K562 (cell line): ENCODE data around the gene LSM4. TPM values are rescaled to one million over a fixed set of nuclear protein-coding genes. Genes with fewer than 3 reads are reported as not detected.

Experiments
- CSDE1 ChIP-seq, 2 experiments: fragments of 450-650 bp; IDR thresholded peaks; 2 replicates each; pipeline ENCODE4 v1.6.1; 2016; ENCODE audit warnings: mild to moderate bottlenecking in 1 of 2
- DACH1 ChIP-seq: fragments of 450-650 bp; IDR thresholded peaks from 2 replicates; pipeline ENCODE4 v1.6.1; 2018; ENCODE audit not compliant: partially characterized antibody
- EWSR1 ChIP-seq: fragments of 450-650 bp; IDR thresholded peaks from 2 replicates; pipeline ENCODE4 v1.6.1; 2018; ENCODE audit warnings: borderline replicate concordance, mild to moderate bottlenecking, low read depth, moderate library complexity; ENCODE audit not compliant: partially characterized antibody
- FOXK1 ChIP-seq: sonication (generic); formaldehyde crosslinking; IDR thresholded peaks from 2 replicates; pipeline ENCODE4 v1.8.0; 2022; ENCODE audit warnings: missing genetic modification reagents, mild to moderate bottlenecking, borderline replicate concordance
- NELFE ChIP-seq: IDR thresholded peaks from 2 replicates; pipeline ENCODE4 v1.6.1; 2011; ENCODE audit warnings: mild to moderate bottlenecking; ENCODE audit not compliant: insufficient read depth, insufficient read length
- NONO ChIP-seq, 2 experiments: fragments of 200-400 bp in 1 of 2; fragments of 450-650 bp in 1 of 2; formaldehyde crosslinking in 1 of 2; IDR thresholded peaks; 2 replicates each; pipeline ENCODE4 v1.6.1; 2017; ENCODE audit warnings: low read depth in 2 of 2, mild to moderate bottlenecking in 2 of 2, moderate library complexity in 2 of 2, low read length in 1 of 2
- RNF2 ChIP-seq: sonication (generic); IDR thresholded peaks from 2 replicates; pipeline ENCODE4 v1.6.1; 2016
- TFAM ChIP-seq: fragments of 250-450 bp; sonication (Bioruptor Pico); conservative IDR thresholded peaks from 2 replicates; pipeline ENCODE4 v1.5.0; 2021; ENCODE audit warnings: mild to moderate bottlenecking, moderate library complexity
- XRCC3 ChIP-seq: fragments of 450-650 bp; IDR thresholded peaks from 2 replicates; pipeline ENCODE4 v1.6.1; 2017; ENCODE audit warnings: mild to moderate bottlenecking, moderate library complexity
- ZKSCAN1 ChIP-seq: fragments of 150-350 bp; IDR thresholded peaks from 2 replicates; pipeline ENCODE4 v1.6.1; 2016; ENCODE audit warnings: low read depth, low read length
- ZNF133 ChIP-seq: fragments of 250-450 bp; sonication (Bioruptor Pico); IDR thresholded peaks from 2 replicates; pipeline ENCODE4 v1.4.0; 2020; ENCODE audit warnings: mild to moderate bottlenecking
- ZNF212 ChIP-seq: fragments of 450-650 bp; formaldehyde crosslinking; IDR thresholded peaks from 2 replicates; pipeline ENCODE4 v1.4.0; 2020; ENCODE audit warnings: mild to moderate bottlenecking
- ZNF217 ChIP-seq: sonication (generic); formaldehyde crosslinking; IDR thresholded peaks from 2 replicates; pipeline ENCODE4 v1.8.0; 2022; ENCODE audit warnings: mild to moderate bottlenecking, missing genetic modification reagents
- ZNF224 ChIP-seq: sonication (generic); formaldehyde crosslinking; IDR thresholded peaks from 2 replicates; pipeline ENCODE4 v1.8.0; 2022; ENCODE audit warnings: mild to moderate bottlenecking, missing genetic modification reagents
- ZNF347 ChIP-seq: fragments of 450-650 bp; formaldehyde crosslinking; IDR thresholded peaks from 2 replicates; pipeline ENCODE4 v1.4.0; 2020; ENCODE audit warnings: low read depth, mild to moderate bottlenecking, moderate library complexity
- ZNF785 ChIP-seq: fragments of 250-450 bp; sonication (Bioruptor Pico); IDR thresholded peaks from 2 replicates; pipeline ENCODE4 v1.4.0; 2020; ENCODE audit warnings: mild to moderate bottlenecking
- polyA plus RNA-seq, 8 experiments: library from polyadenylated mRNA; depleted of rRNA in 4 of 8; stranded (reverse) in 5 of 8; unstranded in 3 of 8; fragments of >200 nt; fragmentation: Nextera tagmentation in 2 of 8; fragmentation: Illumina TruSeq in 1 of 8; extraction: Ambion mirVana in 2 of 8; extraction: Trizol in 1 of 8; gene quantifications; 2 replicates each; pipeline versions ENCODE4 v1.2.1 to v1.2.3, GENCODE V29; 2011 to 2014; ENCODE audit warnings: inconsistent platforms in 1 of 8, missing spikeins in 1 of 8
- total RNA-seq, 7 experiments: library from RNA; depleted of rRNA in 6 of 7; stranded (reverse); fragments of >200 nt in 6 of 7; fragmentation: Illumina TruSeq in 2 of 7; extraction: Trizol in 2 of 7; gene quantifications; 2 replicates each; pipeline versions ENCODE4 v1.2.1 to v1.2.3, GENCODE V29; 2011 to 2021; ENCODE audit warnings: low replicate concordance in 1 of 7
- TF ChIP-seq, protein P1 (sequence below): fragments of 250-450 bp; sonication (Bioruptor Pico); IDR thresholded peaks from 2 replicates; pipeline ENCODE4 v1.8.0; 2021; ENCODE audit warnings: moderate library complexity, mild to moderate bottlenecking, inconsistent platforms
- TF ChIP-seq, protein P2 (sequence below): fragments of 450-650 bp; formaldehyde crosslinking; IDR thresholded peaks from 2 replicates; pipeline ENCODE4 v1.4.0; 2022; ENCODE audit warnings: mild to moderate bottlenecking, moderate library complexity
- TF ChIP-seq, protein P3 (sequence below): sonication (generic); formaldehyde crosslinking; IDR thresholded peaks from 2 replicates; pipeline ENCODE4 v1.4.0; 2020; ENCODE audit warnings: mild to moderate bottlenecking, missing genetic modification reagents
- TF ChIP-seq, protein P4 (sequence below): sonication (generic); formaldehyde crosslinking; IDR thresholded peaks from 2 replicates; pipeline ENCODE4 v1.8.0; 2022; ENCODE audit warnings: mild to moderate bottlenecking, missing genetic modification reagents
- TF ChIP-seq, protein P5 (sequence below): fragments of 450-650 bp; formaldehyde crosslinking; conservative IDR thresholded peaks from 2 replicates; pipeline ENCODE4 v1.4.0; 2022; ENCODE audit warnings: mild to moderate bottlenecking, missing genetic modification characterization

Gene LSM4
- total and polyA plus RNA-seq, 9 of the 15 experiments (the other 6 are each of a cell fraction or from before 2014, with no cell fraction given) = 11.9 to 763 (median 202) TPM

DNA sequence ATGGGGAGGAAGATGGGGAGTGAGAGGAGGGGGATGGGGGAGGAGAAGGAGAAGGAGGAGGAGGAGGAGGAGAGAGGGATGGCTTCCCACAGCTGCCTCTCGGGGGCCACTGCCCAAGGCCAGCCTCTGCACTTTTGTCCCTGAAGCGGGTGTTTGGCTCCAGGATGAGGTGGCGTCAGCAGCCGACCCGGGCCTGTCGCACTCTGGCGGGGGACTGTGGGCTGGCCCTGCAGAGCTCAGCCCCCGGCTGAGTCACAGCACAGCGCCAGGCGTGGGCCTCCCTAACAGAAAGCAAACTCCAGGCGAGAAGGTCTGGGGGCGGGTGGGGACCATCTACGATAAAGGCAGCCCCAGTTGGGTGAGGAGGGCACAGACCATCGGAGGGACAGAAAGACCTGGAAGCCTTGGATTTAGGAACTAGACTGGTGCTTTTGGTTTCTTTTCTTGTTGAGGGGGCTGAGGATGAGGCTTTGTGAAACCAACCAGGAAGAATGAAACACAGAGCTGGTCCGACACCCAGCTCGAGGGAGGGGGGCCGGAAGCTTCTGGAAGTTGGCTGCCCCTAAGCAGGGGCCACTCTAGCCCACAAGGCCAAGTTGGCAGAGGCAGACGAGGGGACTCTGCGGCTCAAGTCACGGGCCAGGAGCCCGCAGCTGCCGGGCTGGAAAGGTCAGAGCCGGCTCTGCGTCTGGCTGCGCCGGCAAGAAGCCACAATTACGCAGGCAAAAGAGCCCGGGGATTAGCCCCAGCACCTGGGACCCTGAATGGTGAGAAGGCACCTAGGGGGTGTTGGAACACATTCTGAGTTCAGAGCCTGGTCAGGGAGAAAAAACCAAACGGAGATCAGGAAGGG lies 18.2 kb downstream of the LSM4 start (continued):
- TF ChIP-seq, protein P1, sequence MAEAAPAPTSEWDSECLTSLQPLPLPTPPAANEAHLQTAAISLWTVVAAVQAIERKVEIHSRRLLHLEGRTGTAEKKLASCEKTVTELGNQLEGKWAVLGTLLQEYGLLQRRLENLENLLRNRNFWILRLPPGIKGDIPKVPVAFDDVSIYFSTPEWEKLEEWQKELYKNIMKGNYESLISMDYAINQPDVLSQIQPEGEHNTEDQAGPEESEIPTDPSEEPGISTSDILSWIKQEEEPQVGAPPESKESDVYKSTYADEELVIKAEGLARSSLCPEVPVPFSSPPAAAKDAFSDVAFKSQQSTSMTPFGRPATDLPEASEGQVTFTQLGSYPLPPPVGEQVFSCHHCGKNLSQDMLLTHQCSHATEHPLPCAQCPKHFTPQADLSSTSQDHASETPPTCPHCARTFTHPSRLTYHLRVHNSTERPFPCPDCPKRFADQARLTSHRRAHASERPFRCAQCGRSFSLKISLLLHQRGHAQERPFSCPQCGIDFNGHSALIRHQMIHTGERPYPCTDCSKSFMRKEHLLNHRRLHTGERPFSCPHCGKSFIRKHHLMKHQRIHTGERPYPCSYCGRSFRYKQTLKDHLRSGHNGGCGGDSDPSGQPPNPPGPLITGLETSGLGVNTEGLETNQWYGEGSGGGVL (CRISPR knock-in tag) = no peak
- TF ChIP-seq RNF2 (peak; percentile 77; the same call in 1 of the 2 replicates), XRCC3 (no peak), ZNF217 (CRISPR knock-in tag) (no peak), ZNF785 (CRISPR knock-in tag) (no peak), EWSR1 (no peak), ZKSCAN1 (no peak), FOXK1 (CRISPR knock-in tag) (no peak), NONO (IDR thresholded peaks at IDR 0.05; ENCODE audit: low read depth in 2 of 2, low read length in 1 of 2) (no peak), DACH1 (no peak), TFAM (CRISPR knock-in tag) (no peak), NELFE (no peak), ZNF224 (no peak), CSDE1 (IDR thresholded peaks at IDR 0.05) (no peak), ZNF212 (no peak), ZNF133 (CRISPR knock-in tag) (no peak), ZNF347 (CRISPR knock-in tag) (no peak)
- TF ChIP-seq, protein P2, sequence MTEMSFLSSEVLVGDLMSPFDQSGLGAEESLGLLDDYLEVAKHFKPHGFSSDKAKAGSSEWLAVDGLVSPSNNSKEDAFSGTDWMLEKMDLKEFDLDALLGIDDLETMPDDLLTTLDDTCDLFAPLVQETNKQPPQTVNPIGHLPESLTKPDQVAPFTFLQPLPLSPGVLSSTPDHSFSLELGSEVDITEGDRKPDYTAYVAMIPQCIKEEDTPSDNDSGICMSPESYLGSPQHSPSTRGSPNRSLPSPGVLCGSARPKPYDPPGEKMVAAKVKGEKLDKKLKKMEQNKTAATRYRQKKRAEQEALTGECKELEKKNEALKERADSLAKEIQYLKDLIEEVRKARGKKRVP = no peak; the same call in 1 of the 2 replicates
- TF ChIP-seq, protein P3, sequence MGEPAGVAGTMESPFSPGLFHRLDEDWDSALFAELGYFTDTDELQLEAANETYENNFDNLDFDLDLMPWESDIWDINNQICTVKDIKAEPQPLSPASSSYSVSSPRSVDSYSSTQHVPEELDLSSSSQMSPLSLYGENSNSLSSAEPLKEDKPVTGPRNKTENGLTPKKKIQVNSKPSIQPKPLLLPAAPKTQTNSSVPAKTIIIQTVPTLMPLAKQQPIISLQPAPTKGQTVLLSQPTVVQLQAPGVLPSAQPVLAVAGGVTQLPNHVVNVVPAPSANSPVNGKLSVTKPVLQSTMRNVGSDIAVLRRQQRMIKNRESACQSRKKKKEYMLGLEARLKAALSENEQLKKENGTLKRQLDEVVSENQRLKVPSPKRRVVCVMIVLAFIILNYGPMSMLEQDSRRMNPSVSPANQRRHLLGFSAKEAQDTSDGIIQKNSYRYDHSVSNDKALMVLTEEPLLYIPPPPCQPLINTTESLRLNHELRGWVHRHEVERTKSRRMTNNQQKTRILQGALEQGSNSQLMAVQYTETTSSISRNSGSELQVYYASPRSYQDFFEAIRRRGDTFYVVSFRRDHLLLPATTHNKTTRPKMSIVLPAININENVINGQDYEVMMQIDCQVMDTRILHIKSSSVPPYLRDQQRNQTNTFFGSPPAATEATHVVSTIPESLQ (CRISPR knock-in tag) = no peak
- TF ChIP-seq, protein P4, sequence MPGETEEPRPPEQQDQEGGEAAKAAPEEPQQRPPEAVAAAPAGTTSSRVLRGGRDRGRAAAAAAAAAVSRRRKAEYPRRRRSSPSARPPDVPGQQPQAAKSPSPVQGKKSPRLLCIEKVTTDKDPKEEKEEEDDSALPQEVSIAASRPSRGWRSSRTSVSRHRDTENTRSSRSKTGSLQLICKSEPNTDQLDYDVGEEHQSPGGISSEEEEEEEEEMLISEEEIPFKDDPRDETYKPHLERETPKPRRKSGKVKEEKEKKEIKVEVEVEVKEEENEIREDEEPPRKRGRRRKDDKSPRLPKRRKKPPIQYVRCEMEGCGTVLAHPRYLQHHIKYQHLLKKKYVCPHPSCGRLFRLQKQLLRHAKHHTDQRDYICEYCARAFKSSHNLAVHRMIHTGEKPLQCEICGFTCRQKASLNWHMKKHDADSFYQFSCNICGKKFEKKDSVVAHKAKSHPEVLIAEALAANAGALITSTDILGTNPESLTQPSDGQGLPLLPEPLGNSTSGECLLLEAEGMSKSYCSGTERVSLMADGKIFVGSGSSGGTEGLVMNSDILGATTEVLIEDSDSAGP (CRISPR knock-in tag) = no peak
- TF ChIP-seq, protein P5, sequence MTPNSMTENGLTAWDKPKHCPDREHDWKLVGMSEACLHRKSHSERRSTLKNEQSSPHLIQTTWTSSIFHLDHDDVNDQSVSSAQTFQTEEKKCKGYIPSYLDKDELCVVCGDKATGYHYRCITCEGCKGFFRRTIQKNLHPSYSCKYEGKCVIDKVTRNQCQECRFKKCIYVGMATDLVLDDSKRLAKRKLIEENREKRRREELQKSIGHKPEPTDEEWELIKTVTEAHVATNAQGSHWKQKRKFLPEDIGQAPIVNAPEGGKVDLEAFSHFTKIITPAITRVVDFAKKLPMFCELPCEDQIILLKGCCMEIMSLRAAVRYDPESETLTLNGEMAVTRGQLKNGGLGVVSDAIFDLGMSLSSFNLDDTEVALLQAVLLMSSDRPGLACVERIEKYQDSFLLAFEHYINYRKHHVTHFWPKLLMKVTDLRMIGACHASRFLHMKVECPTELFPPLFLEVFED (CRISPR knock-in tag) = no peak
